HG03469 (cell line): ENCODE measurements around the gene DHRS12.

Source experiments
- ATAC-seq: cut with Tn5 transposase; IDR thresholded peaks from one replicate; pipeline ENCODE4 v1.9.1; 2021; ENCODE audit warnings: mild to moderate bottlenecking, moderate library complexity, moderate number of reproducible peaks; ENCODE audit not compliant: unreplicated experiment

The DHRS12 gene

GRCh38 chr13:51764184-51765141 is 39.5 kb downstream of the DHRS12 start:
- ATAC-seq, result peak; percentile 64

- ATAC-seq, result no peak
These were observed 40.5 kb downstream of the DHRS12 start for GRCh38 chr13:51763486-51763885.

- no peak for ATAC-seq
These were observed 42.2 kb downstream of the DHRS12 start for GRCh38 chr13:51761643-51762350.

- ATAC-seq, result no peak
These were observed 43.4 kb downstream of the DHRS12 start for GRCh38 chr13:51760592-51760991.

GRCh38 chr13:51759240-51759639 is 44.7 kb downstream of the DHRS12 start:
- ATAC-seq, result no peak

GRCh38 chr13:51758691-51759090 is 45.3 kb downstream of the DHRS12 start:
- ATAC-seq, result no peak

GRCh38 chr13:51756651-51757050 is 47.3 kb downstream of the DHRS12 start:
- ATAC-seq, result no peak

- no peak for ATAC-seq
These were observed 56.2 kb downstream of the DHRS12 start for GRCh38 chr13:51747438-51748434.

GRCh38 chr13:51746802-51747201 is 57.2 kb downstream of the DHRS12 start:
- no peak for ATAC-seq

- no peak for ATAC-seq
These were observed 58.7 kb downstream of the DHRS12 start for GRCh38 chr13:51745243-51745642.

- ATAC-seq, result no peak
These were observed 61.4 kb downstream of the DHRS12 start for GRCh38 chr13:51742611-51743010.

- ATAC-seq, result no peak
These were observed 61.9 kb downstream of the DHRS12 start for GRCh38 chr13:51742031-51742430.

GRCh38 chr13:51740698-51741097 is 63.3 kb downstream of the DHRS12 start:
- no peak for ATAC-seq

GRCh38 chr13:51739027-51739764 is 64.8 kb downstream of the DHRS12 start:
- ATAC-seq, result no peak

GRCh38 chr13:51738226-51738905 is 65.6 kb downstream of the DHRS12 start:
- no peak for ATAC-seq

- ATAC-seq, result no peak
These were observed 66.4 kb downstream of the DHRS12 start for GRCh38 chr13:51737609-51738008.

- no peak for ATAC-seq
These were observed 69.2 kb downstream of the DHRS12 start for GRCh38 chr13:51734786-51735185.

- ATAC-seq, result no peak
These were observed 70.3 kb downstream of the DHRS12 start for GRCh38 chr13:51733374-51734298.
